Stimulated activated CD4-positive, alpha-beta T cell treated with anti-CD3 and anti-CD28 coated beads, Interleukin-4, amount 100 ng/mL, for 24 hours (primary cell): Measurements from ENCODE around the gene INKA2.

Experiments used
- DNase-seq: peaks from one replicate; pipeline ENCODE4 v3.0.0-alpha.2; 2020

The INKA2 gene

DNA sequence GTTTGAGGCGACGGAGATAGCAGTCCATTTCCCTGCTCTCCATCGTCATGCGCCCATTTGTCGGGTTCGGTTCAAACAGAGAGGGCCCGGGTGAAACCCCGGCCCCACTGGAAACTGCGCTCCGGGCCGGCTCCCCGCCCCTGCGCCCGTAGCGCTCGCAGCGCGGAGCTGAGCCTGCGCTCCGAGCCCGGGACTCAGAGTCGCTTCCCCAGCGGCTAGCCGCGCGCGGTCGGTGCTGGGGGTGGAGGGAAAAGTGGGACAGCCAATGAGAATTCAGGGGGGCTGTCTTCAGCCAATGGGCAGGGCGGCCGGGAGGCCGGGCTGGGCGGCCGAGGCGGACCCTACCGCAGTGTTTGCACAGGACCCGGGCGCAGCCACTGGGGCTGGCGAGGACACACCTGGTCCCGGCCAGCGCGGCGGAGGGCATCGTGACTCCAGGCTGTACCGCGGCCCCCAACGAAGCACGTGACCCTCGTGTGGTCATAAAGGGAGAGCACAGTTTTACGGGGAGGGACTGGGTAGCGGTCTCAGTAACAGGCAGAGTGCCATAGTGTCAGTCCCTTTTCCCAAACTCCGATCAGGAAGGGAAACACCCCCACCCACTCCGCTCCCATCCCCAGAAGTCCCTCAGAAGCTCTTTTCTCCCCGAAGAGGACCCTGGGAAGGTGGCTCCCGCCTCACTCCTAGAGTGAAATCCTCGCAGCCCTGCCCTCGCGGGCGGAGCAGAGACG, at the start of gene INKA2:
Gene INKA2, minus strand, starts transcription at position 202 of the 731 bp plus-strand sequence. Its CDS starts 153 bp downstream, at position 49.
- peak; percentile 77 for DNase-seq

DNA sequence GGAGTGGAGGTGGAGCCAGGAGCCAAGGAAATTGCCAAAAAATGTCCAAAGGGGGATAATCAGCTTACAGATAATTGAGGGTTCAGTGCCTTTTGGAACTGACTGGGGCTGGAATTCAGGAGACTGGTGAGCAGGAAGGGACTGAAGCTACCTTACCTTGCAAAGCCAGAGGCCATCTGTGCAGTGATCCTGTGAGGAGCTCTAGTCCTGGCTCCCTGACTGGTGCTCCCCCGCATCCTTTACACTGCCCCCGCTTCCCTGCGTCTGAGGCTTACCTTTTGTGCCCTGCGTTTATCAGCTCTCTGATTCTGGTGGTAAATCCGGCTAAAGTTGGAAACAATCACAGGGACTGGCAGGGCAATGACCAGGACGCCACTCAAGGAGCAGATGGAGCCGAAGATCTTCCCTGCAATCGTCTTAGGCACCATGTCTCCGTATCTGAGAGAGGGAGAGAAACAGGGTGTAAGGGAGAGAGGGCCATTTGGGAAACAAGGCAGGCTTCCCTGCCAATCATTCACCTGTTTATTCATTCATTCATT, 47.5 kb upstream of the INKA2 start:
- DNase-seq: no peak

DNA sequence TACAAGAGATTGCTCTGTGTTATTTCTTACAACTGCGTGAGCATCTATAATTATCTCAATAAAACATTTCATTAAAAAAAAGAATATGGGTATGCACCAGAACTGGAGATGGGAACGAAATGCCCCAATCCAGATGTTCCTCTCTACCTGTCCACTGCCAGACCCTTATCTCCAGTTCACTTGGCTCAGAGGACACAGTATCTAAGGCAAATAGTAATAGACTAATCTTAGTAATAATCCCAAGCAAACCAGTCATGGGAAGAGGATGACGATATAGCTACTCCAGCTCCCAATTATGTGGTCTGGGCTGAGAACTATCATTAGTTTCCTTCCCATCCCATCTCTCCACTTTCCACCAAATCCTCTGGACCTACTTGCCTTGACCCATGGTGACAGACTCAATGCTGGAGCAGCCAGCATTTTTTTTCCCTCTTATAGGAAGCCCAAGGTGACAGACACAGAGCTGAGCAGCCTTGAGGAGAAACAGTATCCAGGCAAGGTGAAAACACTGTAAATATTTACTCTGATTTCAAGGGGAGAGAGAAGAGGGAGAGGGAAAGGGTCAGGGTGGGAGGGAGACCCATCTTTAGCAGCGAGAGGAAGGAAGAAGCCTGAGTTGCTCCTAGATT, 45.2 kb upstream of the INKA2 start:
- DNase-seq: no peak

DNA sequence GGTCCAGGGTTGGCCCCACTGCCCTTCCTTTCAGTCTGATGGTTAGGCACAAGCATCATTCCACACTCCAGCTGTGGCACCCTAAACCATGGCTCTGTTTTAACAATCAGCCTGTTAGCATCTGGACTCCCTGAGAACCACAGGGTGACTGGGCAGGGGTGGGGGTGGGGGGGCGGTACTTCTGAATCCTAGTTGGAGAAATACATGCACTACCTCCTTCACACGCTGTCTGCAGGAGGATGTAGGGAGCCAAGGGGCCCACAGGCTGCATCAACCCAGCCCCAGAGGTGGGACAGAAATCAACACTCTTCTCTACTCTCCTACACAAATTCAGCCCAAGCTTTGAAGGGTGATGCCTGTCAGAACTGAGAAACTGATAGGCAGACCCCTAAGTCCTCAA, 40.4 kb upstream of the INKA2 start:
- DNase-seq: no peak

DNA sequence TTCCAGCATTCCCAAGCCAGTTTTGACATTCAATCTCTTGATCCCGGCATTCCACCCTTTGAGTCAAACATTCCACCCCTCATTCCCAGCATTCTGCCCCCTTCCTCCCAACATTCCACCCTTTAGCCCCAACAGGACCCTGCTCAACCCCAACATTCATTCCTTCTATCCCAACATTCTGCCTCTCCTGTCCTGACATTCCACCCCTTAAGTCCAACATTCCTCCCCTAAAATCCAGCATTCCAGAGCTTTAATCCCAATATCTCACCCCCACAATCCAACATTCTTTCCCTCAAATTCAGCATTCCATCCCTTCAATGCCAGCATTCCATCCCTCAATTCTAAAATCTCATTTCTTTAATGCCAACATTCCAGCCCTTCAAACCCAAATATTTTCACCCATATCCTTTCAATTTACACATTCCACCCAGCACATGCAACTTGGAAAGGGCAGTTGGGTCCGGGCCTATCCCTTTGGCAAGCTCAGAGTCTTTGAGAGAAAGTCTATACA, 39.4 kb upstream of the INKA2 start:
- DNase-seq: no peak

DNA sequence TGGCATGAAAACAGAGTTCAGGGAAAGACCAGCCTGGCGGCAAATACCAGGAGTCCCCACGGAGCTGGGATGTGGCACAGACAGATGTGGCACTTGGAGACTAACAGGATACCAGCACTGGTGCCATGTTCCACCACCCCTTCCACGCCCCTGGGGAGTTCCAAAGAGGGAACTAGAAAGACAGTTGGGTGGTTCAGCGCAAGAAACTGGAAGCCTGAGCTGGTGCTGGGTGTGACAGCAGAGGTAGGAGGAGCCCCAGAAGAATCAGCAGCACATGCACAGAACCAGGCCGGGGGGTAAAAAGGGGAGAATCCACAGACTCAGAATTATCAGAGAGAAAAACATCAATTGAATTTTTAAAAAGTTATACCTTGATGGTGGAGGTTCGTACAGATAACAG, 38.9 kb upstream of the INKA2 start:
- DNase-seq: no peak

DNA sequence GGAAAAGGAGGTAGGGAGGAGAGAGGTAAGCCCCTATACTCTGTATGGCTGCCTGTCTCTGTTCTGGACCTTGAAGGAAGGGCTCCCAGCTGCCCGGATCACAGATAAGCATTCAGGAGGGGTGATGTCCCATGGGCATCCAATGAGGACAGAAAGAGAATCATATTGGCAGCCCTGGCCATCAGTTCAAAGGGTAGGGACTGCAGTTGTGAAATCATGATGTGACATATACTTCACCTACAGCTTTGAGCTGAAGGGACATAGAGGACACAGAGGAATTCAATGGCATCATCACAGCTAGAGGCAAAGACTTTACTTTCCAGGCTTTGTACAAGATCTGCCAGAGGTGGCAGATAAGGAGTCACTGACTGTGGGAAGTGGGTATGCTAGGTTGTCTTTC, 38.1 kb upstream of the INKA2 start:
- no peak for DNase-seq

DNA sequence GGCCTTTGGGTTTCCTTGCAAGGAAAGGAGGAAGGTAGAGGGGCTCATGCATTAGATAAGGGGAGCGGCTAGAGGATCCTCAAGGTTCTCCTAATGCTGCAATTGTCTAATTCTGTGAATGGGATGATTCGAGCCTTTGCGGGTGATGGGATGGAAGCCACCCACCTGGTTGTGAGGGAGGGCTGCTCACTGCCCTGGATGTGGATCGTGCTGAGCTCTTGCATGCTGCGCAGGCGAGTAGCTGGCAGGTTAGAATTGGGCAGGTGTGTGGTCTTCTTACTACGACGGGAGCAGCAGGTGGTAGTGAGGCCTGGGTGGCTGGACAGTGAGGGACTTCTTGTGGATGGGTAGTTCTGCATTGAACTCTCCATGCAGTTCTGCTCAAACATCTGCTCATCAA, 37.7 kb upstream of the INKA2 start:
- DNase-seq: no peak

DNA sequence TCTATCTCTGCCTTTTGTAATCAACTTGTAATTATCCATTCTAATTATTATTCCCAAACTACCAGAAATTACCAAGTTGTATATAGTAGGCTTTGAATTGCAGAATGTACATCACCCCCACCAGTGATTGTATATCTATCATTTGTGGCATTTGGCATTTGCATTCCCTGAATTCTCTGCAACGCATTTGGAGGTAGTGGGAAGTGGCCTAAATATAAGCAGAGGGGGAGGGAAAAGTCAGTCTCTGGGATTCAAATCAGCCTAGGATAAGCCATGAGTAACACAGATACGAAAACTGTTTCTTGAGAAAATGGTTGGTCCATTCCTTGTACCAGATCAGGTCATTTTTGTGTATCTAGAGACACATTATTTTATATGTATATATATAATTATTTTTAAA, 37.2 kb upstream of the INKA2 start:
- no peak for DNase-seq

DNA sequence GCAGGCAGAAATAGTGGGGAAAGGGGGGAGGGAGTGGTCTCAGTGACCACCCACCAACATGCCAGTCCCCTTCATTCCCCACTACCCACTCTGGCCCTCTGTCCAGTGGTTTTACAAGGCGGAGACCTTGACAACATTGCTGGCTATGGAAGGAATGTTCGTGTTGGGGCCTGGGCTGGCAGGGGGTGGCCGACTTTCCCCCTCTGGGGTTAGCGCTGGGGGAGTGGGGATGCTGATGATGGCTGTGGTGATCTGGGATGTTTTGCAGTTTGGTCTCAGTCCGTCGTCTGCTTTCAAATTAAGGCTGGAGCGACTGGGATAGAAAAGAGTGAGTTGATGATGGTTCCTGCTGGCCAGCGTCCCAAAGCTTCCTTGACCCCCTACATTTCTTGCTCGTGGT, 36.8 kb upstream of the INKA2 start:
- DNase-seq: no peak

DNA sequence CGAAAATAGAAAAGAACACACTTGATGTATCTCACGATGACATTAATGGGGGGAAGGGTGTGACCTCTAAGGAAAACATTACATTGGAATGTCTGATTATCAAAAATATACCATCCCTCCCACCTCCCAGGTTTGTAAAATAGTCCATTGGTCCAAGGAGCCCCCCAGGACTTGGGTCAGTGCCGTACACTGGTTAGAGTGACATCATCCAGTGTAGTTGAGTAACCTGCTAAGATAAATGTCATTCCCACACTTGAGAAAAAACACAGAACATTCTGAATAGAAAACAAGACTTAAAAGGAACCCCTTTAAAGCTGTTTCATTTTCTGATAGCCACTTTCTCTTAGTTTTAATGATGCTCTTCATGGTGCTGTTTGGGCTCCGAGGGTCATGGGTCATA, 31.7 kb upstream of the INKA2 start:
- no peak for DNase-seq

DNA sequence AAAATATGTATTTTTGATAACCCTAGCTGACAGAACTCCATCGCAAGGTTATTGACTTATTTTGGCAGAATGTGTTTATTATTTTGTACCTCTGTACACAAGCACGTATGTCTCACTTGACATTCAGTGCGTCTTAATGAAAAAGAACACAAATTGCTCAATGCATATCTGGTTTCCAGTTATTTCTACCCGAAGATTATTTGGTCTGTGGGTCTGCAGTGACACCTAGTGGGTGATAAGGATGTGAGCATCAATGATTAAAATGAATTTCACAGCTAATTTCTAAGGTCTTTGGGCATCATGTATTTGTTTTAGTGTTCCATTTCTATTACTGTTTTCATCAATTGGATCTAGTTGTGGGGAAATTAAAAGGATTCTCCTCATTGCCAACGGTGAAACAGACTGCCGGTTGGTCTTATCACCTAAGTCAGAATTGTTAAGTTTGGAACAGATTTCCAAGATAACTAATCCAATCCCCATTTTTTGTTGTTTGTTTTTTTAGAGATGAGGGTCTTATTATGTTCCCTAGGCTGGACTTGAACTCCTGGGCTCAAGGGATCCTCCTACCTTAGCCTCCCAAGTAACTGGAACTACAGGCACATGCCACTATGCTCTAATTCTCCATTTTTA, 30.4 kb upstream of the INKA2 start:
- DNase-seq: peak; percentile 59

DNA sequence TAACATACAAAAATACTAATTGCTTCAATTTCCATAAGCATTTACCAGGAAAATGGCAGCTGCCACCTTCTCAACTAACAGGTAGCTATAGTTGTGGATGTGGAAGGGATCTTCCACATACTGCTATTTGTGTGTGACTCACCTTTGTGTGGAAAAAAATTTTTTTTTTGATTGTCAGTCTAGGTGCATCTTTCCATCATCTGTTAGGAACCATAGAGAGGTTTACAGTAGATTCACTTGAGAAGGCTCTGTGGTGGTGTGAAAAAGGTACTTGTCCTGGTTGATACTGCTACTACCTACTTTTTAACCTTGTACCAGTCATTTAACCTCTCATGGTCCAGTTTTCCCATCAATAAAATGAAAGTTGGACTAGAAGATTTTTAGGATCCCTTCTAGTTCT, 29.4 kb upstream of the INKA2 start:
- DNase-seq: no peak

DNA sequence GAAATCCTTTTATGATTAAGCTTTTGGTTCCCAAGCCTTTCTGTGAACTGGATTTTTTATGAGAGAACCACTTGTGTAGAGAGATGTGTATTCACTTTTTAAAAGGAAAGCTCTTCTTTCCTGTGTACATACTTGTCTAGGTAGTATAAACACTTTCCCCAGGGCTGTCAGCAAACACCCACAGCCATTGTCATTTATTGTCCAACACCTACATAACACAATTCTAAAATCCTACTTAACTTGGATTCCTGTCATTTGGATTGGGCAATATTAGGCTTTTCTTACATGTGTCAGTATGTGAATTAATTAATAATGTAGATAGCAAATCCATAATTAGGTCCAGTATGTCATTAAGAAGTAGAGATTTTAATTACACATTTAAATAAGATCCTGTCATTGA, 28.8 kb upstream of the INKA2 start:
- DNase-seq: no peak

DNA sequence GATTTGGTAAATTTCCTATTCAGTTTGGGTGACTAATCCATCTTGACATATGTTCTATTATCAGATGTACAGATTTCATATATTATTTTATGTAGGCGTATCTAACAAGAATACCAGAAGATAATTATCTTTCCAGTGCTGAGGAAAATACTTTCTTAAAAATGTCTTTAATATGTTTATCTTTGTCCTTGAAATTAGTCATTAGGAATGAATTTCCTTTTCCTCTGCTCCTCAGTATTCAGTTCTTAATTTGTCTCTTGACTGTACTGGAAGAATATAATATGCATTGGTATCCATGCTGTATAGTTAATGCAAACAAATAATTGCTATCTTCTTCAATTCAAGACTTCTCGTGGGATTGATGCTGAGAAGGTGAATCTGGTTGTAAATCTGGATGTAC, 23.1 kb upstream of the INKA2 start:
- DNase-seq: no peak

DNA sequence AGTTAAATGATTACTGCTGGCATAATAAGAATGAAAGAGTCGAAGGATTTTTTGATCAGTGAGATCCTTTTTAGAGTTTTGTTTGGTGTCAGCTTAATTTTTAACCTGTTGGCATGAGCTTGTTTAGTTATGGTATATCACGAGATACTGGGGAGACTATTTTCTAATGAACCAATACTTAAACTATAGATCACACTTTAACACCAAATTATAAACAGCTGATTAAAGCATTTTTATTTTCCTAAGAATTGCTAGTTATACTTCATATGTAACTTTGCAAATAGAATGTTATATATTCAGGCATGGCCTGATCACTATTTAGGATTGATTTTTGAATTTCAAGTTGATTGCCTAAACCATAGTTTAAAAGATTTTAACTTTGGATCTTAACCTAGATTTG, 22.5 kb upstream of the INKA2 start:
- no peak for DNase-seq

DNA sequence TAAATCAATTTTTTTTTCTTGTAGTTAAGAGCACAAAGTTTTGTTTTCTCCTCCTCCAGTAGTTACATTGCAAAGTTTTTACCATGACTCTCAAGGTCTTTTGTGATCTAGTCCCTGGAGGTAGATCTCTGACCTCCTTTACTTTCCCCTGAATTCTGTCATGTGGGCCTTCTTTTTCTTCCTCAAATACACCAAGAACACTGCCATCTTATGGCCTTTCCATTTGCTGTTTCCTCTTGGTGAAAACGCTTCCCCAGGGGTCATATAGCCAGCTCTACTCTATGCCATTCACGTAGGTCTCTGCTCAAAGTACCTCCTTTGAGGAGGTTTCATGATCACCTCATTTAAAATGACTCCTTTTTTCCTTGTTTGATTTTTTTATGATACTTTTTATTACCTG, 19.2 kb upstream of the INKA2 start:
- DNase-seq: no peak

DNA sequence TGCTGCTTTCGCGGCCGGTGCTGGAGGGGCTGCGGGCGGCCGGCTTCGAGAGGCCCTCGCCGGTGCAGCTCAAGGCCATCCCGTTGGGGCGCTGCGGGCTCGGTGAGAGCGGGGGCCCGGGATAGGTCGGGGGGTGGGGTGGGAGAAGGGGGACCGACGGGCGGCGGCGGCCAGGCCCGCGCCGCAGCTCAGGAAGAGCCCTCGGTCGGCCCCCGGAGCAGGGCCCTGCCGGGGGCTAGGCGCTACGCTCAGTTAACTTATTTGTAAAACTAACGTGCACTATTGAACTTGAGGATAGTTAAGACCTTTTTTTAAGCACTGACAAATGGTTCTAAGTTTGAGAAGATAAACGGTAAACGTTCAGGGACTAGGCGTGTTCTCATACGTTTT, 16.9 kb upstream of the INKA2 start:
- DNase-seq: no peak

DNA sequence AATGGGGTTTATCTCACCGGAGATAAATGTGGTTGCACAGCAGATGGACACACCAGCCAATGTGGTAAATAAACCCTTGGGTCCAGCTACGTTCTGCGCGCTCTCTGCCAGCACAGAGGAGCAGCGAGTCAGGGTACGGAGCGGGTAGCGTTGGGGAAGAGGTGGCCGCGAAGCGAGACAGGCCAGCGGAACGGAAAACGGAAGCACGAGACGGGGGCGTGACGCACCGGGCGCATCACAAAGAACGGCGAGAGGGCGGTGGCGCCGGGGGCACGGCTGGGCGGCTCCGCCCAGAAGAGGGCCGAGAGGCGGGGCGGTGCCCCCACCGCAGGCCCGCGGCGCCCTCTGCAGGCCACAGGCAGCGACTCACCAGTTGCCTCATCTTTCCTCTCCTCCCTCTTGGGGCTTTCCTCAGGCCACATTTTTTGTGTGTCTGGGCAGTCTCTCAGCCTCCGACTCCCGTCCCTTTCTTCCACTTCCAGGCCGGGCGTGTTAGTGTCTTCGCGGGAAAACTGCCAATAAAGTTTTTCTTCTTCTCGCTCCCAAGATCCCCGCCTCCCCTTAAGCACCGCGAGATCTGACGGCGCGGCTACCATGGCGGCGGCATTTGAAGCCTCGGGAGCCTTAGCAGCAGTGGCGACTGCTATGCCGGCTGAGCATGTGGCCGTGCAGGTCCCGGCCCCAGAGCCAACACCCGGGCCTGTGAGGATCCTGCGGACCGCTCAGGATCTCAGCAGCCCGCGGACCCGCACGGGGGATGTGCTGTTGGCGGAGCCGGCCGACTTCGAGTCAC, 16.3 kb upstream of the INKA2 start, which contains the start of gene DDX20:
Gene DDX20, plus strand, starts transcription at position 571 of the 793 bp plus-strand sequence. Its CDS starts 24 bp downstream, at position 595.
- peak; percentile 93 for DNase-seq

DNA sequence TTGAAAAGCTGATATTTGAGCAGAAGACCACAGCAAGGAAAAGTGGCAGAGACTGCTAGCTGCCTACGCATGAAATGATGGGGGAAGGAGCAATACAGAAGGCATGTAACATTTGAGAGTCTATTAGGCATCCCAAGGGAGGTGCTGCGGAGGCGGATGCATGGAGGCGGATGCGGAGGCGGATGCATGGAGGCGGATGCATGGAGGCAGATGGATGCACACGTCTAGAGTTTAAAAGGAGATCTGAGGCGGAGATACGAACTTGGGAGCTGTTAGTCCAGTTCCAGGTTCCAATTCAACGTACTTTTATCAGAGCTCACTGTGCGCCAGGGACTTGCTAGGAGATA, 15.8 kb upstream of the INKA2 start:
- DNase-seq: peak; percentile 37

DNA sequence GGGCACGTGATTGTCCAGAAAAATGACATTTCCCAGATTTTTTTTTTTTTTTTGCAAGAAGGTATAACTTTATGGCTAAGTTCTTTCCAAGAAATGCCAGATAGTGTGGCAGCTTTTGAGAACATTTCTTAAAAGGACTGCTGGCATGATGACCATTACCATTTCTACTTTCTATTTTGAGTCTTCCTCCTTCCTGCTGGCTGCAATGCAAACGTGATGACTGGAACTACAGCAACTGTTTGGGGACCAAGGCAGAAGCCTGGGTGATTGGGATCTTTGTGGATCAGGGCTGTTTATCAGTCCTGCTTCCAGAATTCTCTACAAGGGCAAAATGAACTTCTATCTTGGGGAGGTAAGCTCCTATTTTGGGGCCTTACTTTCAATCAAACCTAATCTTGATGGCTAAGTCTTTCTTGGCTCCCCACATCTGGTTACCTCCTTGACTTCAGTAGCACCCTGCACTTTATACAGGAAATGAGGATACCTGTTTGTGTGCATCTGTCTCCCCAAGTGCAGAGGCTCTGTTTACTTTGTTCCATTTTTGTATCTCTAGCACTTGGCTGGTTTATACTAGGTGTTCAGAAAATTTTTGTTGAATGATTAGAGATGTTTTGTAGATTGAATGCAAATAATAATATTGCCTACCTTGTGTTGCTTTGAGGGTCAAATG, 12.8 kb upstream of the INKA2 start:
- DNase-seq: no peak

DNA sequence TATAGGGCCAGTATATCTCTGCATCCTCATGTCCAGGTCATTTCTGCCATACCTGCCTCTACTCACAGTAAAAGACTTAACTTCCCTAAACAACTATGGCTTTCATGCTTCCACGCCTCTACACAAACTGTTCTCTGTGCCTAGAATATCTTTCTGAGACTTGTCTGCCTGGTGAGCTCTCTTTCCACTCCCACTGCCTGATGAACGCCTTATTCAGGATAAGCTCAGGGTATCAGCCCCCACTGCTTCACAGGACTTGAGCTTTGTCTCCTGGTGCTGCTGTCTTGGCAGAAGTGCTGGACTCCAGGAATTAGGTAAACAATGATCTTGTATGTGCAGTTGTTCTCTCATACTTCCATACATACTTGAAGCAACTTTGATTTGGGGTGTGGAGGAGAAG, 11.7 kb upstream of the INKA2 start:
- DNase-seq: no peak

DNA sequence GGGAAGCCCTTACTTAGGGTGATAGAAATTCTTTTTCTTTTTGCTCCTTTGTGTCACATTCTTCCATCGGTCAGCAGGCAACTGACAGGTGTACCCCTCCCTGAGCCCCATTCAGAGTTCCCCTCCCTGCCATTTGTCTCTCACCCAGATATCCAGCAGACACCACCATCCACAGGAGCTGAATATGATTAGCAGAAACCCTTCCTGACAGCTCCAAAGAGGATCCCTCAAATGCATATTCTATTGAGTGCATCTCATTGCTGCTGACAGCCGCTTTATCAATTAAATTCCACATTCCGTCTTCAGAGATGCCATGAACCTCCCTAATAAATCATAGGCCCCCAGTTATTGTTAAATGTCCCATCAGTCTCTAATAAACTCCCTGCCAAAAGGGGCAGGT, 10.4 kb upstream of the INKA2 start:
- no peak for DNase-seq
